ENCODE results near the gene OTUD1.
"Not testable (repeated sequence)": the region's sequence is repeated elsewhere in the genome, so short reads cannot be mapped to it uniquely, and the experiment has no call there.

The OTUD1 gene

GRCh38 chr10:23438547-23439451 lies at the start of gene OTUD1:
Gene OTUD1 (plus strand): TSS chr10:23439075. CDS start chr10:23439458, 383 bp downstream.
- DNase-seq (ENCODE audit: low read depth, low spot score): peak; percentile 97

GRCh38 chr10:23390408-23390807 lies 48.5 kb upstream of the OTUD1 start:
- DNase-seq (ENCODE audit: low read depth, low spot score): not testable (repeated sequence)

- no peak for DNase-seq (ENCODE audit: low read depth, low spot score)
Observed at GRCh38 chr10:23390809-23391208, 48.1 kb upstream of the OTUD1 start.

GRCh38 chr10:23391821-23392220 lies 47.1 kb upstream of the OTUD1 start:
- DNase-seq (ENCODE audit: low read depth, low spot score): no peak

GRCh38 chr10:23395017-23395416 lies 43.9 kb upstream of the OTUD1 start:
- DNase-seq (ENCODE audit: low read depth, low spot score): no peak

GRCh38 chr10:23396695-23397094 lies 42.2 kb upstream of the OTUD1 start:
- no peak for DNase-seq (ENCODE audit: low read depth, low spot score)

GRCh38 chr10:23399701-23400144 lies 39.2 kb upstream of the OTUD1 start:
- peak; percentile 49 for DNase-seq (ENCODE audit: low read depth, low spot score)

GRCh38 chr10:23402856-23403255 lies 36.0 kb upstream of the OTUD1 start:
- no peak for DNase-seq (ENCODE audit: low read depth, low spot score)

GRCh38 chr10:23403278-23403677 lies 35.6 kb upstream of the OTUD1 start:
- DNase-seq (ENCODE audit: low read depth, low spot score): no peak

GRCh38 chr10:23403719-23404118 lies 35.2 kb upstream of the OTUD1 start:
- no peak for DNase-seq (ENCODE audit: low read depth, low spot score)

GRCh38 chr10:23404461-23404980 lies 34.4 kb upstream of the OTUD1 start:
- no peak for DNase-seq (ENCODE audit: low read depth, low spot score)

- no peak for DNase-seq (ENCODE audit: low read depth, low spot score)
Observed at GRCh38 chr10:23405540-23405939, 33.3 kb upstream of the OTUD1 start.

- DNase-seq (ENCODE audit: low read depth, low spot score): no peak
Observed at GRCh38 chr10:23406409-23406808, 32.5 kb upstream of the OTUD1 start.

GRCh38 chr10:23408330-23408976 lies 30.4 kb upstream of the OTUD1 start:
- no peak for DNase-seq (ENCODE audit: low read depth, low spot score)

GRCh38 chr10:23412223-23412622 lies 26.7 kb upstream of the OTUD1 start:
- DNase-seq (ENCODE audit: low read depth, low spot score): no peak

GRCh38 chr10:23413629-23414089 lies 25.2 kb upstream of the OTUD1 start:
- no peak for DNase-seq (ENCODE audit: low read depth, low spot score)

- DNase-seq (ENCODE audit: low read depth, low spot score): no peak
Observed at GRCh38 chr10:23414658-23415057, 24.2 kb upstream of the OTUD1 start.

- no peak for DNase-seq (ENCODE audit: low read depth, low spot score)
Observed at GRCh38 chr10:23417254-23417653, 21.6 kb upstream of the OTUD1 start.

- no peak for DNase-seq (ENCODE audit: low read depth, low spot score)
Observed at GRCh38 chr10:23418051-23418681, 20.7 kb upstream of the OTUD1 start.

GRCh38 chr10:23419201-23419600 lies 19.7 kb upstream of the OTUD1 start:
- no peak for DNase-seq (ENCODE audit: low read depth, low spot score)

GRCh38 chr10:23419655-23420329 lies 19.1 kb upstream of the OTUD1 start:
- no peak for DNase-seq (ENCODE audit: low read depth, low spot score)

Measured in astrocyte of the hippocampus (primary cell).